ENCODE results near the gene RHOC. TPM values are rescaled to one million over a fixed set of nuclear protein-coding genes. Genes with fewer than 3 reads are reported as not detected.
A peak's percentile ranks its signal among the peaks of the same experiment; 100 is the strongest.

The RHOC gene
- total RNA-seq, 1 experiment from 2014 or later, result 197 TPM

GRCh38 chr1:112688781-112689193 lies 18.1 kb downstream of the RHOC start:
- intact Hi-C loops (cut with micrococcal nuclease; ENCODE audit: unreplicated experiment) (no loop called here), in situ Hi-C loops (cut with HindIII; ENCODE audit: low pct_unique_long_range_greater_than_20kb, low sequenced_read_pairs) (no loop called here)
- TF ChIP-seq, protein P1, sequence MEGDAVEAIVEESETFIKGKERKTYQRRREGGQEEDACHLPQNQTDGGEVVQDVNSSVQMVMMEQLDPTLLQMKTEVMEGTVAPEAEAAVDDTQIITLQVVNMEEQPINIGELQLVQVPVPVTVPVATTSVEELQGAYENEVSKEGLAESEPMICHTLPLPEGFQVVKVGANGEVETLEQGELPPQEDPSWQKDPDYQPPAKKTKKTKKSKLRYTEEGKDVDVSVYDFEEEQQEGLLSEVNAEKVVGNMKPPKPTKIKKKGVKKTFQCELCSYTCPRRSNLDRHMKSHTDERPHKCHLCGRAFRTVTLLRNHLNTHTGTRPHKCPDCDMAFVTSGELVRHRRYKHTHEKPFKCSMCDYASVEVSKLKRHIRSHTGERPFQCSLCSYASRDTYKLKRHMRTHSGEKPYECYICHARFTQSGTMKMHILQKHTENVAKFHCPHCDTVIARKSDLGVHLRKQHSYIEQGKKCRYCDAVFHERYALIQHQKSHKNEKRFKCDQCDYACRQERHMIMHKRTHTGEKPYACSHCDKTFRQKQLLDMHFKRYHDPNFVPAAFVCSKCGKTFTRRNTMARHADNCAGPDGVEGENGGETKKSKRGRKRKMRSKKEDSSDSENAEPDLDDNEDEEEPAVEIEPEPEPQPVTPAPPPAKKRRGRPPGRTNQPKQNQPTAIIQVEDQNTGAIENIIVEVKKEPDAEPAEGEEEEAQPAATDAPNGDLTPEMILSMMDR (IDR thresholded peaks at IDR 0.05), result no peak
- BruUV-seq (replicated peaks), result no TSS peak
- Histone ChIP-seq H3K4me1 (ENCODE audit: control insufficient read depth, insufficient read depth, low read length) (no peaks in the 10 kb centered on the region), H3K27me3 (ENCODE audit: control insufficient read depth, insufficient read depth, low read length) (no peaks in the 10 kb centered on the region), H3K36me3 (ENCODE audit: control insufficient read depth, insufficient read depth, low read length) (no peaks in the 10 kb centered on the region; the same call in 1 of the 2 replicates), H3K27ac (ENCODE audit: low read length) (no peak overlapping the region), H3K9me3 (ENCODE audit: control insufficient read depth, insufficient read depth, low read depth, low read length) (no peaks in the 10 kb centered on the region), H3K4me3 (ENCODE audit: low read depth in 2 of 2, low read length in 2 of 2) (no peak overlapping the region)
- ChIA-PET CTCF (no interaction called here), POLR2A (no interaction called here)
- no peak for DNase-seq (ENCODE audit: low read depth, low spot score)
- no peak for ATAC-seq

DNA sequence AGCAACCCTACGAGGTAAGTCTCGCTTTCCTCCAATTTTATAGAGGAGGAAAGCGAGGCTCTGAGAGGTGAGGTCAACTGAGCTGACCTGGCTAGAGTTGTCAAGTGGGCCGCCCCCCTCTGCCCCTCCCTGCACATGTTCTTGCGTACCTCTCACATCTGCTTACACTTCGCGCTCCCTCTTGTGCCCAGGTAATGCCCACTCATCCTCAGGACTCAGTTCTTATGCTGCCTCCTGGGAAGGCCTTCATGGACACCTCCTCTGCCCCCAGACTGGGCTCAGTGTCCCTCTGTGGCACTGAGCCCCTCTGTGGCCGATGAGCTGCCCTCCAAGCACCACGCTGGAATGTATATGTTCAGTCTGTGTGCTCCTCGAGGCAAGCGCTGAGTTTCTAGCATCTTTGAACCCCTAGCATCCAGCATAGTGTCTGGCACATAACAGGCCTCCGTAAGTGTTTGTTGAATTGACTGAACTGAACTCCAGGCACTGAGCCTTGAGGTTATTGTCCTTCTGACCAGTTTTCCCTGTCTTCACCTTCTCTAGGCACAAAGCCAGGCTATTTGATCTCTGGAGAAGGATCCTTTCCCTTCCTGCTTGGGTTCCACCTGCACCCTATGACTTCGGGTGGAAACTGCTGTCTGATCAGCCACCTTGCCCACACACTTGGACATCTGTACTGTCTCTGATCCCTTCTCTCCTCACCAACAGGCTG lies 19.0 kb downstream of the RHOC start:
- no TSS peak for BruUV-seq (replicated peaks)
- DNase-seq (ENCODE audit: low read depth, low spot score), result no peak
- H3K4me3 ChIP-seq (ENCODE audit: low read depth in 2 of 2, low read length in 2 of 2), result no peak overlapping the region
- no peak overlapping the region for H3K27ac ChIP-seq (ENCODE audit: low read length)
- TF ChIP-seq TCF7L2 (IDR thresholded peaks at IDR 0.05; ENCODE audit: low read depth, low read length) (no peak), SIN3A (IDR thresholded peaks at IDR 0.05; ENCODE audit: borderline replicate concordance, insufficient read depth, low read depth, low read length) (no peak), POLR2AphosphoS5 (IDR thresholded peaks at IDR 0.05; ENCODE audit: low read depth, low read length) (no peak)
- TF ChIP-seq, protein P2, sequence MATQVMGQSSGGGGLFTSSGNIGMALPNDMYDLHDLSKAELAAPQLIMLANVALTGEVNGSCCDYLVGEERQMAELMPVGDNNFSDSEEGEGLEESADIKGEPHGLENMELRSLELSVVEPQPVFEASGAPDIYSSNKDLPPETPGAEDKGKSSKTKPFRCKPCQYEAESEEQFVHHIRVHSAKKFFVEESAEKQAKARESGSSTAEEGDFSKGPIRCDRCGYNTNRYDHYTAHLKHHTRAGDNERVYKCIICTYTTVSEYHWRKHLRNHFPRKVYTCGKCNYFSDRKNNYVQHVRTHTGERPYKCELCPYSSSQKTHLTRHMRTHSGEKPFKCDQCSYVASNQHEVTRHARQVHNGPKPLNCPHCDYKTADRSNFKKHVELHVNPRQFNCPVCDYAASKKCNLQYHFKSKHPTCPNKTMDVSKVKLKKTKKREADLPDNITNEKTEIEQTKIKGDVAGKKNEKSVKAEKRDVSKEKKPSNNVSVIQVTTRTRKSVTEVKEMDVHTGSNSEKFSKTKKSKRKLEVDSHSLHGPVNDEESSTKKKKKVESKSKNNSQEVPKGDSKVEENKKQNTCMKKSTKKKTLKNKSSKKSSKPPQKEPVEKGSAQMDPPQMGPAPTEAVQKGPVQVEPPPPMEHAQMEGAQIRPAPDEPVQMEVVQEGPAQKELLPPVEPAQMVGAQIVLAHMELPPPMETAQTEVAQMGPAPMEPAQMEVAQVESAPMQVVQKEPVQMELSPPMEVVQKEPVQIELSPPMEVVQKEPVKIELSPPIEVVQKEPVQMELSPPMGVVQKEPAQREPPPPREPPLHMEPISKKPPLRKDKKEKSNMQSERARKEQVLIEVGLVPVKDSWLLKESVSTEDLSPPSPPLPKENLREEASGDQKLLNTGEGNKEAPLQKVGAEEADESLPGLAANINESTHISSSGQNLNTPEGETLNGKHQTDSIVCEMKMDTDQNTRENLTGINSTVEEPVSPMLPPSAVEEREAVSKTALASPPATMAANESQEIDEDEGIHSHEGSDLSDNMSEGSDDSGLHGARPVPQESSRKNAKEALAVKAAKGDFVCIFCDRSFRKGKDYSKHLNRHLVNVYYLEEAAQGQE (IDR thresholded peaks at IDR 0.05; ENCODE audit: insufficient read depth in 1 of 2, low read depth in 2 of 2, low read length in 1 of 2), result no peak
- TF ChIP-seq, protein P1 (IDR thresholded peaks at IDR 0.05), result no peak
- in situ Hi-C loops (cut with HindIII; ENCODE audit: low pct_unique_long_range_greater_than_20kb, low sequenced_read_pairs), result no loop called here
- peak; percentile 38; the same call in 1 of the 2 replicates for ATAC-seq
- H3K9me3 ChIP-seq (ENCODE audit: control insufficient read depth, insufficient read depth, low read depth, low read length), result no peaks in the 10 kb centered on the region
- H3K36me3 ChIP-seq (ENCODE audit: control insufficient read depth, insufficient read depth, low read length), result no peaks in the 10 kb centered on the region; the same call in 1 of the 2 replicates
- ChIA-PET POLR2A (no interaction called here), CTCF (no interaction called here)
- intact Hi-C loops (cut with micrococcal nuclease; ENCODE audit: unreplicated experiment), result no loop called here
- no peaks in the 10 kb centered on the region for H3K27me3 ChIP-seq (ENCODE audit: control insufficient read depth, insufficient read depth, low read length)
- H3K4me1 ChIP-seq (ENCODE audit: control insufficient read depth, insufficient read depth, low read length), result no peaks in the 10 kb centered on the region

Measured in Panc1 (cell line).